Esophagus muscularis mucosa (tissue), 4 donors: ENCODE results near the gene FAM13A.

Experiments
- CTCF ChIP-seq, 3 experiments: fragments of 200-600 bp in 2 of 3; fragments of 450-650 bp in 1 of 3; sonication (generic) in 2 of 3; IDR thresholded peaks; one replicate each; pipeline ENCODE4 v1.5.1; 2017 to 2019; ENCODE audit warnings: antibody characterized with exemption in 3 of 3, mild to moderate bottlenecking in 2 of 3, moderate library complexity in 1 of 3
- EP300 ChIP-seq: sonication (generic); formaldehyde crosslinking; IDR thresholded peaks from one replicate; pipeline ENCODE4 v1.6.1; 2017; ENCODE audit warnings: antibody characterized with exemption
- POLR2A ChIP-seq: fragments of 450-650 bp; IDR thresholded peaks from one replicate; pipeline ENCODE4 v1.6.1; 2017; ENCODE audit warnings: antibody characterized with exemption, moderate library complexity, mild to moderate bottlenecking, low read depth

GRCh38 chr4:88697141-88697540 lies 359.8 kb downstream of the FAM13A start:
- TF ChIP-seq CTCF (IDR thresholded peaks at IDR 0.05), result no peak
- TF ChIP-seq POLR2A, result no peak
- TF ChIP-seq EP300, result no peak
